ENCODE data around the gene STKLD1.

GRCh38 chr9:133351526-133351907 is 24.6 kb upstream of the STKLD1 start:
- no peak for TF ChIP-seq SUZ12 (IDR thresholded peaks at IDR 0.05; ENCODE audit: extremely low read depth, insufficient read depth, insufficient read length)
- no peak for TF ChIP-seq ZNF274 (IDR thresholded peaks at IDR 0.05; ENCODE audit: low read depth, low read length)
- TF ChIP-seq YY1 (IDR thresholded peaks at IDR 0.05; ENCODE audit: insufficient read depth, insufficient read length): no peak
